NT2/D1 (cell line): ENCODE data around the gene CASP10.
"Not testable (repeated sequence)": the region's sequence is repeated elsewhere in the genome, so short reads cannot be mapped to it uniquely, and the experiment has no call there.

ENCODE experiments used
- DNase-seq: peaks from one replicate; pipeline ENCODE4 v3.0.0-alpha.2; 2011; ENCODE audit warnings: low read depth, low spot score
- H3K27me3 ChIP-seq: 2 replicates; pipeline ENCODE4 v1.6.0; 2011; ENCODE audit warnings: mild to moderate bottlenecking; ENCODE audit not compliant: insufficient read length, insufficient read depth
- H3K36me3 ChIP-seq: 2 replicates; pipeline ENCODE4 v1.6.1; 2011; ENCODE audit warnings: mild to moderate bottlenecking, low read length, mixed read lengths; ENCODE audit not compliant: insufficient read depth, insufficient read length
- H3K4me1 ChIP-seq: 2 replicates; pipeline ENCODE4 v1.5.1; 2011; ENCODE audit not compliant: insufficient read depth, insufficient read length
- H3K4me3 ChIP-seq: 2 replicates; pipeline ENCODE4 v1.5.1; 2011; ENCODE audit warnings: low read depth; ENCODE audit not compliant: insufficient read length
- H3K9ac ChIP-seq: 2 replicates; pipeline ENCODE4 v1.6.0; 2011; ENCODE audit warnings: low read depth; ENCODE audit not compliant: insufficient read length
- H3K9me3 ChIP-seq: 2 replicates; pipeline ENCODE4 v1.5.1; 2011; ENCODE audit warnings: mild to moderate bottlenecking, low read length; ENCODE audit not compliant: insufficient read depth
- SUZ12 ChIP-seq: IDR thresholded peaks from 2 replicates; pipeline ENCODE4 v1.6.1; 2011; ENCODE audit not compliant: insufficient read length, insufficient read depth; ENCODE audit errors: extremely low read depth
- YY1 ChIP-seq: IDR thresholded peaks from 2 replicates; pipeline ENCODE4 v1.6.1; 2011; ENCODE audit not compliant: insufficient read length, insufficient read depth
- ZNF274 ChIP-seq: IDR thresholded peaks from 2 replicates; pipeline ENCODE4 v1.6.1; 2011; ENCODE audit warnings: mild to moderate bottlenecking, low read depth, low read length

Gene CASP10

GRCh38 chr2:201176081-201176481, 6.9 kb upstream of the CASP10 start:
- no peak for DNase-seq

GRCh38 chr2:201180010-201180409, 2.9 kb upstream of the CASP10 start:
- TF ChIP-seq SUZ12 (no peak), ZNF274 (no peak), YY1 (no peak)
- H3K4me3 ChIP-seq = no peak overlapping the region
- no peak for DNase-seq
- no peak overlapping the region for H3K9ac ChIP-seq
- H3K4me1 ChIP-seq = no peaks in the 10 kb centered on the region
- H3K36me3 ChIP-seq = no peaks in the 10 kb centered on the region
- peaks cover 22% of the 10 kb centered on the region; the same call in 1 of the 2 replicates for H3K9me3 ChIP-seq
- no peaks in the 10 kb centered on the region for H3K27me3 ChIP-seq

More at GRCh38 chr2:201176081-201176481, 6.9 kb upstream of the CASP10 start:
- no peak overlapping the region for H3K4me3 ChIP-seq
- H3K27me3 ChIP-seq = no peaks in the 10 kb centered on the region
- no peak for TF ChIP-seq YY1
- TF ChIP-seq SUZ12 = no peak
- no peak for TF ChIP-seq ZNF274
- peaks cover 22% of the 10 kb centered on the region; the same call in 1 of the 2 replicates for H3K9me3 ChIP-seq
- H3K9ac ChIP-seq = no peak overlapping the region
- no peaks in the 10 kb centered on the region for H3K4me1 ChIP-seq
- H3K36me3 ChIP-seq = no peaks in the 10 kb centered on the region

- Histone ChIP-seq H3K9ac (no peak overlapping the region), H3K4me1 (no peaks in the 10 kb centered on the region), H3K27me3 (no peaks in the 10 kb centered on the region), H3K36me3 (peaks cover 3% of the 10 kb centered on the region), H3K4me3 (peak overlapping the region; percentile 3), H3K9me3 (peaks cover 16% of the 10 kb centered on the region; the same call in 1 of the 2 replicates)
- no peak for DNase-seq
- TF ChIP-seq YY1 (no peak), ZNF274 (no peak), SUZ12 (no peak)
Measured at GRCh38 chr2:201183365-201183727, 405 bp downstream of the CASP10 start.

GRCh38 chr2:201183835-201184234, 894 bp downstream of the CASP10 start:
- not testable (repeated sequence) for H3K4me3 ChIP-seq, H3K4me1 ChIP-seq, H3K9ac ChIP-seq, H3K27me3 ChIP-seq, H3K36me3 ChIP-seq, DNase-seq
- H3K9me3 ChIP-seq = peaks cover 11% of the 10 kb centered on the region; the same call in 1 of the 2 replicates

GRCh38 chr2:201184248-201184647, 1.3 kb downstream of the CASP10 start:
- not testable (repeated sequence) for H3K4me1 ChIP-seq, H3K36me3 ChIP-seq, H3K9me3 ChIP-seq, DNase-seq, H3K9ac ChIP-seq, H3K27me3 ChIP-seq, H3K4me3 ChIP-seq

GRCh38 chr2:201185863-201186262, 2.9 kb downstream of the CASP10 start:
- Histone ChIP-seq H3K36me3 (peaks cover 3% of the 10 kb centered on the region), H3K27me3 (no peaks in the 10 kb centered on the region), H3K4me1 (no peaks in the 10 kb centered on the region), H3K9me3 (no peaks in the 10 kb centered on the region), H3K9ac (no peak overlapping the region), H3K4me3 (no peak overlapping the region)
- no peak for DNase-seq
- no peak for TF ChIP-seq ZNF274
- no peak for TF ChIP-seq YY1
- TF ChIP-seq SUZ12 = no peak

- Histone ChIP-seq H3K36me3 (peaks cover 3% of the 10 kb centered on the region), H3K27me3 (no peaks in the 10 kb centered on the region), H3K4me3 (no peak overlapping the region), H3K9ac (no peak overlapping the region), H3K9me3 (no peaks in the 10 kb centered on the region), H3K4me1 (no peaks in the 10 kb centered on the region)
- DNase-seq = no peak
- TF ChIP-seq ZNF274 (no peak), YY1 (no peak), SUZ12 (no peak)
Measured at GRCh38 chr2:201186982-201187381, 4.0 kb downstream of the CASP10 start.

- H3K27me3 ChIP-seq = no peaks in the 10 kb centered on the region
- H3K4me3 ChIP-seq = no peak overlapping the region
- H3K4me1 ChIP-seq = no peaks in the 10 kb centered on the region
- no peaks in the 10 kb centered on the region for H3K9me3 ChIP-seq
- TF ChIP-seq ZNF274 = no peak
- no peak for TF ChIP-seq SUZ12
- TF ChIP-seq YY1 = no peak
- peaks cover 3% of the 10 kb centered on the region for H3K36me3 ChIP-seq
- no peak for DNase-seq
- no peak overlapping the region for H3K9ac ChIP-seq
Measured at GRCh38 chr2:201188449-201188848, 5.5 kb downstream of the CASP10 start.
